GM19452 (cell line): ENCODE data around the gene TNFAIP8.

Experiments
- ATAC-seq: cut with Tn5 transposase; IDR thresholded peaks from one replicate; pipeline ENCODE4 v1.9.1; 2021; ENCODE audit not compliant: unreplicated experiment

TNFAIP8 gene

GRCh38 chr5:119365847-119366539, 10.2 kb downstream of the TNFAIP8 start:
- no peak for ATAC-seq

GRCh38 chr5:119366540-119366881, 10.7 kb downstream of the TNFAIP8 start:
- peak; percentile 30 for ATAC-seq

GRCh38 chr5:119367502-119368237, 11.9 kb downstream of the TNFAIP8 start:
- ATAC-seq = peak; percentile 82

GRCh38 chr5:119368238-119368630, 12.4 kb downstream of the TNFAIP8 start:
- ATAC-seq = no peak

- ATAC-seq = no peak
These were observed 14.7 kb downstream of the TNFAIP8 start for GRCh38 chr5:119370486-119370885.

- no peak for ATAC-seq
These were observed 15.3 kb downstream of the TNFAIP8 start for GRCh38 chr5:119371146-119371545.

- peak; percentile 46 for ATAC-seq
These were observed 17.6 kb downstream of the TNFAIP8 start for GRCh38 chr5:119373449-119373858.

GRCh38 chr5:119374901-119375300, 19.1 kb downstream of the TNFAIP8 start:
- ATAC-seq = no peak

GRCh38 chr5:119377066-119377465, 21.2 kb downstream of the TNFAIP8 start:
- ATAC-seq = no peak

- no peak for ATAC-seq
These were observed 22.4 kb downstream of the TNFAIP8 start for GRCh38 chr5:119378075-119378700.

GRCh38 chr5:119379096-119379495, 23.3 kb downstream of the TNFAIP8 start:
- ATAC-seq = no peak

GRCh38 chr5:119379942-119380547, 24.2 kb downstream of the TNFAIP8 start:
- no peak for ATAC-seq

GRCh38 chr5:119382169-119382568, 26.4 kb downstream of the TNFAIP8 start:
- ATAC-seq = no peak

GRCh38 chr5:119383008-119383407, 27.2 kb downstream of the TNFAIP8 start:
- ATAC-seq = no peak

GRCh38 chr5:119385136-119385535, 29.3 kb downstream of the TNFAIP8 start:
- ATAC-seq = no peak

- no peak for ATAC-seq
These were observed 29.8 kb downstream of the TNFAIP8 start for GRCh38 chr5:119385536-119386128.

GRCh38 chr5:119386596-119387344, 31.0 kb downstream of the TNFAIP8 start:
- no peak for ATAC-seq

GRCh38 chr5:119387945-119388618, 32.3 kb downstream of the TNFAIP8 start:
- no peak for ATAC-seq

GRCh38 chr5:119388619-119389190, 32.9 kb downstream of the TNFAIP8 start:
- no peak for ATAC-seq
